SKM-1 (cell line): ENCODE measurements around the gene C6orf136.
A peak's percentile ranks its signal among the peaks of the same experiment; 100 is the strongest.
"Not testable (repeated sequence)": the region's sequence is repeated elsewhere in the genome, so short reads cannot be mapped to it uniquely, and the experiment has no call there.

Experiments
- DNase-seq: peaks from one replicate; lab custom pipeline; 2025; ENCODE audit not compliant: unreplicated experiment; lab: John Stamatoyannopoulos, UW

Gene C6orf136

DNA sequence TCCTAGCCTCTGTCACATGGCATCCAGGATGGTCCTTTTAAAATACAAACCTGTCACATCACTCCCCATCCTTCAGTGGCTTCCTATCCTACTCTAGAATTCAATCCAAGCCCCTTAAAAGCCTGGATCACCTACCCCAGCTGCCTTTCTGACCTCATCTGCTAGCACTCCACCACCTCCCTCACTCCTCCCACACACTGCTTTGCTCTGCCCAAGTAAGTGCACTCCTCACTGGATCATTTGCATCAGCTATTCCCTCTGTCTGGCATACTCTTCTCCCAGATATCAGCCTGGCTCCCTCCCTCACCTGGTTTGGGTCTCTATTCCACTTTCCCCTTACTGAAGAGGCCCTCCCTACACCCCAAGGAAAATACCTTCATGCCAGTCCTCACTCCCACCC, 10.5 kb downstream of the C6orf136 start:
- no peak for DNase-seq

DNA sequence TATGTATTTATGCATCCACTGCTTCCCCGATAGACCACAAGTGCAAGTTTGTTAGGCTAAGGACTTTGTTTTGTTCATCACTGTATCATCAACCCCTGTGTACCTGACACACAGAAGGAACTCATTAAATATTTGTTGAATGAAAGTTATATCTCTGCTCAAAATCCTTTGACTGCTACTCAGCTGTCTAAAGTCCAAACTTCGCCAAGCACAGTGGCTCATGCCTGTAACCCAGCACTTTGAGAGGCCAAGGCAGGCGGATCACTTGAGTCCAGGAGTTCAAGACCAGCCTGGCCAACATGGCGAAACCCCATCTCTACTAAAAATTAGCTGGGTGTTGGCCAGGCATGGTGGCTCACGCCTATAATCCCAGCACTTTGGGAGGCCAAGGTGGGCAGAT, 11.0 kb downstream of the C6orf136 start:
- DNase-seq, result not testable (repeated sequence)

DNA sequence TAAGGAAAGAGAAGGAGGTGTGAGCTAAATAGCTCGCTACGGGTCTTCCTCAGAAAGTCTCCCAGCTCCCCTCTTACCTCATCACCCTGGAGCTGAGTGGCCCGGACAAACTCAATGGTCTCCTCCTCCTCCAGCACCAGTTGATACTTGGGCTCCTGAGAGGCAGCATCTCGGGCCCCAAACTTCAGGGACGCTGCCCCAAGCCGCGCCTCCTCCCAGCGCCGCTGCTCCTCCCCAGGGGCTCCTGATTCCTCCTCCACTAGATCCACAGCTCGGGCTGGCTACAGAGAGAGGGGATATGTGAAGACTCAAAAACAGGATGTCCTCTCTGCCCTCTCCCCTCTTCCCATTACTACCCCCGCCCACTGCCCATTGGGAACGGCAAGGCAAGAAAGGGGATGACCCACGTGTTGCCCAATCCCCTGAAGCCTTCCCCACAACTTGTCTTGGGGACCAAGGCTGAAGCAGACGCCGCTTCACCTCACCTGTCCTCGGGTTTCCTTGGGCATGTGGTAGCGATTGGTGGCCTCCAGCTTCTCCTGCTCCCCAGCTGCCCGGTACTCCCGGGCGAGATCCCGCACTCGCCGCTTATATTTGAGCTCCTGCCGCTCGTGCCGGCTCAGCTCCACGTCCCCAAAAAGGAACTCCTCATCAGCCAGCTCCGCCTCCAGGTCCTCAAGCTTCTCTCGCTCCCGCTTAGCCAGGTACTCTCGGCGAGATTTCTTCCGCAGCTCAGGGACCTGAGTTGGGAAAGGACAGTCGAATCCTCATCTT, 18.2 kb downstream of the C6orf136 start:
- no peak for DNase-seq

DNA sequence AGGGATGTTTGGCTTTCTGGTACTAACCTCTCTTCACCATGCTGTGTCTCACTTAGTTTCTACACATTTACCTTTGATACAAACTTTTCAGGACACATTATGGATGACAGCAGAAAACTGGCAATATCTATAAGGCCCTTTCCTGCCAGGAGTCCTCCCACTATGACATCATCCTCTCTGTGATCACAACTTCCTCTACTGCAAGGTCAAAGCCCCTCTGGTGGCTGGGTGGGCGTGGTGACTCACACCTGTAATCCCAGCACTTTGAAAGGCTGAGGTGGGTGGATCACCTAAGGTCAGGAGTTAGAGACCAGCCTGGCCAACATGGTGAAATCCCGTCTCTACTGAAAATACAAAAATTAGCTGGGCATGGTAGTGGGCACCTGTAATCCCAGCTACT, 19.4 kb downstream of the C6orf136 start:
- DNase-seq, result not testable (repeated sequence)

DNA sequence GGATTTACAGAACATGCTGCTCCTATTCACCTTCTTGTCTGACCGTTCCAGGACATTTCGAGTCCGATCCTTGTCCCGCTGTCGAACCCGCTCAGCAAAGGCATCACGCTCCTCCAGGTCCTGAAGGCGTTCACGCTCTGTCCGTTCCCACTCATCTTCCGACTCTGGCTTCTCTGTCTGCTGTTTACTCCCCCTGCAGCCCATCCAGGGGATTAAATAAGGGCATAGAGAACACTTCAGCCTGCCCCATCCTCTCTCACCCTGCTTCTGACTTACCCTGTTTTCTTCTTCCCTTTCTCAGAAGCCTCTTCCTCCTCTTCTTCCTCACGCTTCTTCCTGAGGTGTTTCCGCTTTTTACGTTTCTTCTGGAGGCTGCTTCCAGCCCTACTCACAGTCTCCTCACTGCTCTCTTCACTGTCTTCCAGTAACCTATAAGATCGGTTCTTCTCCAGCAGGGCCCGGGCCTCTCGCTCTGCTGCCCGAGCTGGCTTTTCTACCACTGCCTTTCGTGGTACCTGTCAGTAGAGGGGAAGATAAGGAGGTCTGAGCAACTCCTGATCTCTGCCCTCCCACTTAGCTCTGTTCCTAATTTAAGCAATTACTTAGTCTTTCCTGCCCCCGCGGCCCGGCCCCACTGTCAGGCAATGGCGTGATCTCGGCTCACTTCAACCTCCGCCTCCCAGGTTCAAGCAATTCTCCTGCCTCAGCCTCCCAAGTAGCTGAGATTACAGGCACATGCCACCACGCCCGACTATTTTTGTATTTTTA, 24.0 kb downstream of the C6orf136 start:
- DNase-seq, result no peak

DNA sequence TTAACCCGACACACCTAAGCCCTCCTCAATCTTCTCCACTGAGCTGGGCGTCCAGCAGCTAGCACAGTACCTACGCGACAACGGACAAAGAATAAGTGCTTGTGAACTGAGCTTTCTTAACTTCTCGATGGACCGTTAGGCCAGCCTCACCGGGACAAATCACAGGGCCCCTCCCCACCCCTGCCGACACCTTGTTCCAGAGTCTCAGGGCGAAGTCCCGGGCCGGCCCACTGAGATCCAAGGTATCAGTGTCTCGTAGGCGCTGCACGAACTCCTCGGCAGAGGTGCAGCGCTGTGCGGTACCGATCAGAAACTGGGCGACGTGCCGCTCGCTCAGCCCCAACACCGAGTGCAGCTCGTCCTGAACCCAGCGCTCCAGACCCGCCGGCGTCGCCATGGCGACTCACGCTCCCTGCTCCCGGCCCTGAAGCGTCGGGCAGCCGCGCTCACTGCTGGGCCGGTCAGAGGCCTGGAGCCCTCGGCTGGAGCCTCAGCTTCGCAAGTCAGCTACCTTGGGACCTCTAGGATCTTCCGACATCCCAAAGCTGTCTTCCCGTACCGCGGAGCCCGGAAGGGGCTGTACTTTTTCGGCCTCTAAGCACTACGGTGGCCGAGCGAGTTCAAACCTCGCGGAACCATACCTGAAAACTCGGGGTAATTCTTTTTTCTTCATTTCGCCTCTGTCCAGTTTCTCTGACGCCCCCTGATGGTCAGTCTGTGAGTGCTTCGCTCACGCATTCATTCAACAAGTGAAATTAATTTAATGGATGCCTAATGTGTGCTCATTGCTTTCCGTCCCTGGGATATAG, 25.7 kb downstream of the C6orf136 start, which contains the start of gene DHX16:
TSS of gene DHX16 (minus strand) at position 562 of the 809 bp plus-strand sequence. CDS start at position 397, 165 bp downstream.
- peak; percentile 92 for DNase-seq

DNA sequence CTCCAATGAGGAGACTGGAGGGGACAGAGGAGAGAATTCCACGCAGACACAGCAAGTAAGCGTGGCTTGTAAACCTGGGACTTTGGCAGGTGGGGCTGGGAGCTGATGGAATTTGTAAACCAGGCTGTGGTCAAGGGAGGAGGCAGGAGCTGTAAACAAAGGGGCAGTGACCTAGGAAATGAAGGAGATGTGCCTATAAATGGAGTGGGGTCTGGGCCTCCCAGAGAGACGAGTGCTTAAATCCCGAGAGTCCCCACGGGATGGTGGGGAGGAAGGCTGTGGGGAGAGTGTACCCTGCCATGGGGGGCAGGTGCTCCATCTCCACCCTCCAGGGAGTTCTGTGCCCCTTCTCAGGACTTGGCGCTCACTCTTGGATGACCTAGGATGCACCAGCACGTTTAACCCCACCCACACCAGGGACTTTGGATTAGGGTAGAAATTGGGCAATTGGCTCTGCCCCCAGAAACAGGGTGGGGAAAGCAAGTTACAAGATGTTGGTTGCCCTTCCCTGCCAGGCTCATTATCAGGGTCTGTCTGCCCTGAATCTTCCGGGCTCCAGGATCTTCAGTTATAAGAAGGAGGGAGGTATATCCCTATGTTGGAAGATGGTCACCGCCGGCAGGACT, 29.8 kb downstream of the C6orf136 start:
- no peak for DNase-seq

DNA sequence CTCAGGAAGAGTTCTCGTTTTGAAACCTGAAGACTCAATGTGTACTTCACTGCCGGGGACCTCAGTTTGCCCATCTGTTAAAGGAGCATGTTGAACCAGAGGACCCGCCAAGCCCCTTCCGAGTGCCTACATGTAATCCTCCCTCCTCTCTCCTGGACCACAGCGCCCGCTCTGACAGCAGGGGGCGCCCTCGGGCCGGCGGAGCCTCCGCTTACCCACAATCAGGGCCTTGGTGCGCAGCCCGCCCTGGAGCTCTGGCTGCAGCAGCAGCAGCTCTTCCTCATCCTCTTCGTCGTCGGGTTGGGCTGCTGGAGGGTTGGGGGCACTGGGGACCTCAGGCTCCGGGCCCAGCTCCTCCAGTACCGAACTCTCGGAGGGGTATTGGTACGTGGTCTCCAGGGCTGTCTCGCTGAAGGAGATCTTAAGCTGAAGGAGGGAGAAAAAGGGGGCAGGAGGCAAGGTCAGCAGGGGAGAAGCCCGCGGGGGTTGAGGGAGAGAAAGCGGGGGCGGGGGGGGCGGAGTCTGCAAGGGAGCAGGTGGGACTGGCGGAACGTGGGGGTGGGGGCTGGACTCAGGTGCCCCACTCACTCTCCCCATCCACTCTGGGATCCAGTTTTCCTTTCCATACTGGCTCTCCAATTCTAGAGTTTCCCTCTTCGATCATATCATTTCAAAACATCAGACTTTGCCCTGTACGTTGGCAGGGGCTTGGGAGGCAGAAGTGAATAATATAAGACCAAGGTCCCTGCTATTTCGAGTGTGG, 32.2 kb downstream of the C6orf136 start:
- peak; percentile 38 for DNase-seq

DNA sequence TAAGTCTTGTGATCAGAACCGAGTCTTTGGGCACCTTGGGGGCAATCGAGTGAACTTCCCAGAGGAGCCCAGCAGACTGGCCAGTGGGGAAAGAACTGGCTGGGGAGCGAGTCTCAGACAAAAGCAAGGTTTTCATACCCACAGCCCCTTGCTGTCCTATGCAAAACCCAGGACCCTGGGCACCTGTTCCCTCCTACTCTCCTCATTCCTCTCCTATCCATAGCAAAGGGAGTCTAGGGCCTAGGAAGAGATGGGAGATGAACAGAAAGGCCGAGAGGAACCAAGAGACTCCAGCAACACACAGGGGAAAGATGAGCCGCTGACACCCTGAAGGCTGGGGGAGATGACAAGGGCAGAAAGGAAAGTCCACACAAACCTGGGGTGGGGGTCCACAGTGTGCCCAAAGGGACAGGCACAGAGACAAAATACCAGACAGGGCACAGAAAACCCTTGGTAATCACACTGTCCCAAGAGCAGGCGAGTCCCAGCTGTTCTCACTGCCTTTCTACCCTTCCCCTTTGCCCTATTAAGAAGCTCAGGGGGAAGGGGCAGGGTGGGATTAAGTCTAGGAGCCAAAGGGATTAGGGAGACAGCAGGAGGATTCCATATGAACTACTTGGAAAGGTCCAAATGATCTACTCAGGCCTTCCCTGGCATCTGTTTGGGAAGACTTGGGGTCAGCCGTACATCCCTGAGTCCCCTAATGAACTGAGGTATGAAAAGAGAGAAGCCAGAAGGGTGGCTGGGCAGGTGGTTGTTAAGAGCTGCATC, 33.0 kb downstream of the C6orf136 start:
- DNase-seq, result no peak

DNA sequence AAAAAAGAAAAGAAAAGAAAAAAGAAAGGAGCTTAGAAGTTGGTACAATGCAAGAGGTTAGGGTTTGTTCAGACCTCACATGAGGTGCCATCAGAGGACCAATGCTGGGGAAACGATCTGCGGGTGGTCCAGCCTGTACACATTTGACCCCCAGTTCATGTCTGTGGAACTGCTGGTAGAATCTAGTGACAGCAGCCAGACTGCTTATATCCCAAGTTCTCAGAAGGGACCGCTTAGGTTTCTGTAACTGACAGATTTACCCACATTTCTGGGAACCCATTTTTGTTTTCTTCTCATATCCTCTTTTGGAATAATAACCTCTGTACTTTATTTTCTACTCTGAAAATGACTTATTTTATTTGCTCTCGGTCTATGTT, 34.8 kb downstream of the C6orf136 start:
- DNase-seq, result no peak

DNA sequence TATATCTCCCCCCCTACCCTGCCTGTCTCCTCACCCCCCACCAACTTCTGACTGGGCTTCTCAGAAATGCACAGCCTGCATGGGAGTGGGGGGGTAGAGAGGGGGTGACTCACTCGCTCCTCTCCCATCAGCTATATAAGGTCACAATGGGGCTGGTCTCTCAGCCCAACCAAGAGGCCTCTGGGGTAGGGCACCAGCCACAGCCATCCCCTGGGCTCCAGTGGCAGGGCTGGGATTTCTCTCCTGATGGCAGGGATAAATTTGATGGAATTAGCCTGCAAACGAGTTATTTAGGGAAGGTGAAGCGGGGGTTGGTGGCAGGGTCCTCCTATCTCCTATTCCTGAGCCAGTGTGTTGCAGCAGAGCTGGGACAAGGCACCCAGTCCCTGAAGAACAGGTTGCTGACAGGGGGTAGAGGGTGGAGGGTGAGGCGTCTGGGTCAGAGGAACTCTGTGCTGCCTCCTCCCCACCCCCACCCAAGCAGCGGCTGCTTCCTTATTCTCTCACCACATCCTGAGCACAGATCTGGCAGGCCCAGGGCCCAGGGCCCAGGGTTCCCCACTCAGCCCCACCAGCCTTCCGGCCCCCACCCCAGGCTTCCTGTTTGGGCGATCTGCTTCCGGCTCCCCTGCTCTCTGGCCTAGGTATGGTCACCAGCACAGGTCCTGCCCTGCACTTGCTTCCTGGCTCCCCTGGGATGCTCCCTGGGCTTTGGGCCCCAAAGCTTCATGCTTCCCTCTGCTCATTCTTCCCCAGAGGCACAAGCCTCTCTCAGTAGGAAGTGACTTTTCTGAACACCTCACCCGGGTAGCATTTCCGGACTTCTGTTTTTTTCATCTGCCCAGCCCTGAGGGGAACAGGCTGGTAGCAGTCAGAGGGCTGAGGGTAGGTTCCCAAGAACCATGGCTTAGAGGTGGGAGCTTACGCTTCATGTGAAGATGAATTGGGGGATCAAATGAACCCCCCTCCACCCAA, 35.5 kb downstream of the C6orf136 start:
- peak; percentile 95 for DNase-seq

DNA sequence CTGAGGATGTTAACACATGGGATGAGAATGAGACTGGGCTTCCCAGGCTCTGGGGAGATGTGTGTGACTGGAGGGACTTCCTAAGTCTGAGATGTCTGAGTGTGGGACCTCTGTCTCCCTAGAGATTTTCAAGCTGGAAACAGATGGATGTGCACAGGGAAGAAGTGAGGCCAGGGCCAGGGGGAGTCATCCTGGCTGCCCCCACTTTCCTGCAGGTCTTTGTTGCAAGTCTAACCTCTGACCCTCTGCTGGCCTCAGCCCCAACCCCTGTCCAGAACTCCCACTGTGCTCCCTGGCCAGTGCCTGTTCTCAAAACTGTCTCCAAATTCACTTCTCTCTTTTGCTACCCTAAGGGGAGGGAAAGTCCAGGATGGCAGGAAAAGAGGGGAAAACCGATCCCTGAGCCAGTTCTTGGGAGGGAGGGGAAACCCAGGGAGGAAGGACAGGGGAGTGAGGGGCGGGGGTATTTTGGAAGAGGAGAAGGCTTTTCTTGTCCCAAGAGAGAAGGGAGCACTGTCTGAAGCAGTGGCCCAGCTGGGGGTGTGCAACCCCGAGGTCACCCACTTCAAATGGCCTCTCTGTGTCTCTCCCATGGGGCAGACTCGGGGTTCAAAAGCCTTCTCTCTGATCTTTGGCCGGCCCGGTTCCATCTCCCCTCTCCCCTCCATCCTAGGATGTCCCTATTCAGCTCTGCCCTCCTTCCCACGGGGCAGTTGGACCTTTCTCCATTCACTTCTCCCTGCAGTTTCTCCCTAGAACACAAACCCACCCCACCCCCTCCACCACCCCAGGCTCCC, 36.4 kb downstream of the C6orf136 start:
- no peak for DNase-seq

DNA sequence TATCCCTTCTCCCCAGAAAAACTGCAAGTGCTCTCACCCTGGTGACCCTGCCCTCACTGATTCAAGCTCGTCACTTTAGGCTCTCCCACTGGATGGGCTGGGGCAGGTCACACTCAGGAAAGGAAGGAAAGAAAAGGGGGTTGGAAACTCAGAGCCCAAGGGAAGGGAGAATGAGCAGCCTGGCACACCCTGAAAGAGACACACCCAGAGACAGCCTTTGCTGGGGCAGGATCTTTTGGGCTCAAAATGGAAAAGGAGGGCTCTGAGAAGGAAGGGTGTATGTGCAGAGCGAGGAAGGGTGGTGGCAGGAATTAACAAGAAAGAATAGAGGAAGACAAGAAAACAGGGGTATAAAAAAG, 37.0 kb downstream of the C6orf136 start:
- no peak for DNase-seq

DNA sequence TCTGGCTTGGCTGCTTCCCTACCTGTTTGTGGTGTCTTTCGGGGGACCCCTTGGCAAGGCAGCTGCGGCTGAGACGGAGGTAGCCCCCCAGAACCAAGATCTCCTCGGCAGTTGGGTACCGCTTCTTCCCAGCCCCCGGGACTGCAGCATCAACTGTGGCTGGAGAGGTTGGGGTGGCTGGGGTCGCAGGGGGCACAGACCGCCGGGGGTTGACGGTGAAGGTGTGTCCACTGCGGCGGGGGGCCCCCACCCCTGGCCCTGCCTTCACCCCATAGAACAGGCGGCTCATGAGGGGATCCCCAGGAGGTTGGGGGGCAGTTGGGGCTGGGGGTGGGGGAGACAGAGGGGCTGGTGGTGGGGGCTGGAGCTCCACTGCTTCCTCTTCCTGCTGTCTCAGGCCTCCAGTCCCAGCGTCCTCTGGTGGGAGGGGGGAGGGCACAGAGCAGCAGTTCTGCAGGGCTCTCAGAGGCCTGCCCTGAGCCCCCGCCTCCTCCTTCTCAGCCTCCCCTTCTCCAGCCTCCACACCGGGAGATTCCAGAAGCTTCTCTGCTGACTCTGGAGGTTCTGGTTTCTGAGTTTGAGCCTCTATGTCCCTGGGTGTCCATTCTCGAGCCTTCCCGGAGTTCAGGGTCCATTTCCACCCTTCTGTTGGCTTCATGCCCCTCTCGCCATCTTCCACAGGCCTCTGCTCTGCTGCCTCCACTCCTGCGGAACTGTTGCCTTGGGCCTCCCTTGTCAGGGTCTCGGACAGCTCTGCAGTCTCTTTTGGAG, 37.6 kb downstream of the C6orf136 start:
- DNase-seq, result peak; percentile 47

DNA sequence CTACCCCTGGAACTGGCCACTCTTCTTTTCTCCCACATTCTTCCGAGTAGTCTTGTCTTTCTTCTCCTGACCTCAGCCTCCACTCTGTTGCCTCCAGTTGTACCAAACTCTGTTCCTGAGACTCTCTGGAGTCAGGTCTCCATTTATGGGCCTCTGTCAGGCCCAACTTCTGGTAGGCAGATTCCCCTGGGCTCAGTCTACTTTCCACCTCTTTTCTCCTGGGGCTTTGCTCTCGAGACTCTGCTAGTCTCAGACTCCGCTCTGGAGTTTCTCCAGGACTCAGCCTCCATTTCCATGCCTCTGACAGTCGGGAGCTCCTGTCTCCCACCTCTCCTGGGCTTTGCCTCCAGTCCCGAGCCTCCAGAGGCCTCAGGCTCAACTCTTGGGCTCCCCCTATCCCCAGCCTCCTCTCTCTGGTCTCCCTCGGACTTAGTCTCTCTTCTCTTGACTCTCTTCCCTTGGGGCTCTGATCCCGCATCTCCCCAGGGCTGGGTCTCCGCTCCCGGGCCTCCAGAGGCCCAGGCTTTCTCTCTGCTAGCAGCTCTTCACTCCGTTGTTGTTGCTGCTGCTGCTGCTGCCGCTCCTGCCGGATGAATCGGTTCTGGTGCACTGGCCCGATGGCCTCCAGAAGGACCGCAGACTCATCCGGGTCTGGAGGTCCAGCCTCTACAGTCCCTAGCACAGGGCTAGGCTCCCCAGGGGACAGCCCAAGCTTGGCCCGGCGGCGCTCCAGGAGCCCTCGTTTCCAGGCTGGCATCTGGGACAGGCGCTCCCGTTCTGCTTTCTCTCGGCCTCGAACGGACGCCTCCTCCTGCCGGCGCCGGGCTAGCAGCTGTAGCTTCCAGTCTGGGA, 38.5 kb downstream of the C6orf136 start:
- DNase-seq, result no peak
